Tibial nerve (tissue), 4 donors: ENCODE measurements around the gene TMEM232.

Experiments
- CTCF ChIP-seq, 5 experiments: fragments of 200-600 bp in 3 of 5; fragments of 450-650 bp in 2 of 5; sonication (generic) in 3 of 5; IDR thresholded peaks; one replicate each; pipeline ENCODE4 v1.5.1; 2016 to 2019; ENCODE audit warnings: antibody characterized with exemption in 5 of 5, mild to moderate bottlenecking in 3 of 5, moderate library complexity in 2 of 5
- EP300 ChIP-seq, 2 donors: sonication (generic); formaldehyde crosslinking; IDR thresholded peaks; one replicate each; pipeline ENCODE4 v1.6.1; 2017; ENCODE audit warnings: antibody characterized with exemption in 2 of 2, mild to moderate bottlenecking in 1 of 2
- POLR2A ChIP-seq, 2 donors: fragments of 450-650 bp; IDR thresholded peaks; one replicate each; pipeline ENCODE4 v1.6.1; 2017; ENCODE audit warnings: antibody characterized with exemption in 2 of 2, mild to moderate bottlenecking in 2 of 2, moderate library complexity in 2 of 2

- TF ChIP-seq CTCF (IDR thresholded peaks at IDR 0.05) (no peak), POLR2A (IDR thresholded peaks at IDR 0.05) (no peak), EP300 (IDR thresholded peaks at IDR 0.05) (no peak)
Measured at GRCh38 chr5:110738503-110738811, 12.0 kb upstream of the TMEM232 start.
